HG02870 (cell line): ENCODE results near the gene CCDC7.
"Not testable (repeated sequence)": the region's sequence is repeated elsewhere in the genome, so short reads cannot be mapped to it uniquely, and the experiment has no call there.

Source experiments
- ATAC-seq: cut with Tn5 transposase; IDR thresholded peaks from one replicate; pipeline ENCODE4 v1.9.1; 2021; ENCODE audit warnings: mild to moderate bottlenecking, moderate library complexity; ENCODE audit not compliant: unreplicated experiment

Gene CCDC7

GRCh38 chr10:32687546-32687945 is 241.6 kb downstream of the CCDC7 start:
- ATAC-seq = no peak

DNA sequence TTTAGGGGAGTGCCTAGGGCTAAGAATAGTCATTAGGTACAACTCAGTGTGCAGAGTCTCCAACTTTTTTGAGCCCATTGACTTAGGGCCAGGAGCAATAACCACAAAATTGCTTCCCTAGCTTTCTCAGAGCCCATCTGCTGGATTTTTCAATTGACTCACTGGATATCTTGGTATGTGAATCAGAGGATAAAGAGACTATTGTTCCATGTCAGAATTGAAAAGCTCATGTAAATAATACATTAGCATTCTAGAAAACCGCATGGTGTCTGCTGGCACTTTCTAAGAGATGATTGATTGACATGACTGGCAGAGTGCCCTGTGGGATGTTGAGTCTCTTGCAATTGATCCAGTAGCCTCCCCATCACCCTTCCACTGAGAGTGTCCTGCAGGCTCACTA is 246.2 kb downstream of the CCDC7 start:
- ATAC-seq = no peak

GRCh38 chr10:32693441-32693979 is 247.6 kb downstream of the CCDC7 start:
- ATAC-seq = no peak

GRCh38 chr10:32699683-32700082 is 253.7 kb downstream of the CCDC7 start:
- ATAC-seq = not testable (repeated sequence)

DNA sequence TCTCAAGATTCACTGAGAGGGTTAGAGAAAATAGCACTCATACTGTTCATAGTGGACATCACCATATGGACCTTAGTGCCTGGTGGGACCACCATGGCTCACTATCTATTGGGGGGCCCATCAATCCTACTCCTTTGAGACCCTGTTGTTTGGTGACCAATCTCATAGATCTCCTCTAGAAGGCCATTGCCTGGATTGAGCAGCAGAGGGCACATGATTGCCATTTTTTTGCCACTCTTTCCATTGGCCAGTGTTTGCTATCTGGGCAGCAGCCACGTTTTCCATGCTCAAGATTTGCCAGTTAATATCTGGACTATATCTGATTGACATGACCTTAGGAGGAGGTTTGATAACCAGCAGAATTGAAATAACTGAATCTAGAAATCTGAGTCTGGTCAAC is 267.6 kb downstream of the CCDC7 start:
- ATAC-seq = no peak

GRCh38 chr10:32731527-32731926 is 285.6 kb downstream of the CCDC7 start:
- no peak for ATAC-seq

- ATAC-seq = no peak
Observed at GRCh38 chr10:32738958-32739357, 293.0 kb downstream of the CCDC7 start.

- no peak for ATAC-seq
Observed at GRCh38 chr10:32744321-32744720, 298.4 kb downstream of the CCDC7 start.

DNA sequence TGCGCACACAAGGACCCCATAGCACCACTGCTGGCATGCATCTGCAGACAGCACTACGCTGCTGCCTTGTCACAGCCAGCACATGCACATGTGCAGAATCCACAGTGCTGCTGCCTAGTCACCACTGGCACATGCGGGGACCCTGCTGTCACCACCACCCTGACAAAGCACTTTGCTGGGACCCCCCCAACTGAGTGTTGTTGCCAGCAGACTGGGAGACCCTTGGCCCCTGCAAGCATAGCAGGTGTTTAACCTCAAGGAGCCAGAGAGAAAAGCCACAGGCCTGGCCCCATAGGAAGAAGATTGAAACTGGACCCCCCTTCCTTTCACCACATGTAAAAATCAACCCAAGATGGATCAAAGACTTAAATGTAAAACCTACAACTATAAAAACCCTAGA is 300.9 kb downstream of the CCDC7 start:
- ATAC-seq = no peak

DNA sequence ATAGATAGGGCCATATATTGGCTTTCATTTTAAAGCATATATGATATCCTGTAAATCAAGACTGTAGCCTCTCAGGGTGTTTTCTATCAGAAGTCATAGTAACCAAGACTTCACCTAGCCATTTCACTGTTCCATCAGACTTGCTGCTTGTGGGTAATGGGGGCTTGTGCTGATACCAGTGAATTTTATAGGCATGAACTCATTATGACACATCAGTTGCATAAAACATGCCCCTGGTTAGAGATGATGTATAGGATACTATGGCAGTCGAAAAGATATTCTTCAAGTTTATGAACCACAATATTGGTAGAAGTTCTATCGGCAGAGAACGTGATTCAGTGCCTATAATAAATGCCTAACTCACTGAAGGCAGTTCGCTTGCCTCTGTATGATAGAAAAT is 305.6 kb downstream of the CCDC7 start:
- ATAC-seq = no peak

GRCh38 chr10:32754900-32755299 is 309.0 kb downstream of the CCDC7 start:
- not testable (repeated sequence) for ATAC-seq

- ATAC-seq = no peak
Observed at GRCh38 chr10:32771217-32771616, 325.3 kb downstream of the CCDC7 start.

- no peak for ATAC-seq
Observed at GRCh38 chr10:32773105-32773504, 327.2 kb downstream of the CCDC7 start.

GRCh38 chr10:32786968-32787367 is 341.0 kb downstream of the CCDC7 start:
- ATAC-seq = no peak

- ATAC-seq = no peak
Observed at GRCh38 chr10:32787690-32788284, 341.8 kb downstream of the CCDC7 start.

DNA sequence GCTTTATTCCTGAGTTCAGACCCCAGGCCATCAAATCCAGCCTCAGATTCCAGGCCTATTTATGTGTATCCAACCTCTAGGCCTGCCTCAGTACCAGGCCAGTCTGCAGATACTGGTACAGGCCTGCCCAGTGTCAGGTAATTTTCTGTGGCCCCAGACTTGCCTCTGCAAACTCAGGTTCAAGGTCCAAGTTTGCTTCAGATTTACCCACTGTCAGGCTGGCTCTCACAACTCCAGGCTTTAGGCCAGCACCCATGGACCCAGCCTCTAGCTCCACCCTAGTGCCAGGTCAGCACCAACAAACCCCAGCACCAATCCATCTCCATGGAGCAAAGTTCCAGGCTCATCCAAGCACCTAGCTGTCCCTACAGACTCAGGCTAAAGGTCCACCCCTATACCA is 342.4 kb downstream of the CCDC7 start:
- ATAC-seq = no peak

DNA sequence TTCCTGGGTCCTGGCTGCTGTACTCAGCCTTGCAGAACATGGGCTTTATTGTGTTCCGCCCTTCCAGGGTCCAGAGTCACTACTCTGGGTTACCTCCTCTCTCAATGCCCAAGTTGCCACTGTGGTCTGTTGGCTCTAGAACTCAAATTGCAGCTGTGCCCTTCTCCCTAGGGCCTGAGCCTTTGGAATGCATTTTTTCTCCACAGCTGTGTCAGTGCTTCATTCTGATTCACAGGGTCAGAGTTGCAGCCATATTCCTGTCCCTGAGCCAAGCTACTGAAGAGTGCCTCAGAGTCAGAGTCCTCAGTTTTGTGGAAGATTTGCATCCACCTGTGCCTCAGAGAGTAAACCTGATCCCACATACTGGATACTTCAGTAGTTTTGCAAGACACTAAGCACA is 344.5 kb downstream of the CCDC7 start:
- ATAC-seq = no peak

DNA sequence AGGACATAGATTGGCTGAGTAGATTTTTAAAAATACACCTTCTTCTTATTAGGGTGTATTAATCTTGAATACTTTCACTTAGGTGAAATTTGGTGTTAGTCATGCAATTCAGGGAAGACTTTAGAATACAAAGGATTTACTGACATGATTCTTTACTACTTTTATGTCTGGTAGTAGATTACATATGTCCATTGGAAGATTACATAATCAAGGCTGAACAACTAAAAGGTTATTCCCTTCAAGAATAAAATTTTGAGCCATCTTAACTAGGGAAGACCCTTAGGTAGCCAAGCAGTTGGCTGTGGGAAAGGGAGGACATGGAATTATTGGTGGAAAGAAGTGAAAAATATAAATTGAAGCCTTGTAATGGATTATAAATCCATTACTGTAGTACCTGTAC is 347.1 kb downstream of the CCDC7 start:
- no peak for ATAC-seq

DNA sequence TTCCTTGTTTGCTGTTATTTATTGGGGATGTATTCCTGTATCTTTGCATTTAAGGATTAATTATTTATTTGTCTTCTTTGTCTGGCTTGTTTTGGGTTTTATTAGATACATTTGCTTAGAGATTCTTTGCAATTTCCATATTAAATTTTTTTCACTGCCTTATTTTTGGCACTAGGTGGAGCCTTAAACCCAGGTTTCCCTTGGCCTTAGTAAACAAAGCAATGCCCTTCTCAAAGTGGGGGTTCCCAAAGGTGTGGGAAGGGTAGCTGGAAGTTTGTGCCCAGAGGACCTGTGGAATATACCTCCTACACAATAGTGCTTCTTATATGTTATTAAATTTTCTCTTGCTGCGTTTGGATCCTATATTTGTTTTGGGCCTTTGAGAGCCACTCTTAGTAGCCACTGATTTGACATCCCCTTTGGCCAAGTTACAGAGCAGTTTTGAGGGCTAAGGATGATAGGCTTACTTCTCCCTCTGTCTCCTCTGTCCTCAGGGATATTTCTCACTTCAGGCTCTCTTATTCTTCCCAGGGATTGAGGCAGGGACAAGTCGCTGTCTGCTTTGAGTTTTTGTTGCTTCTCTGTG is 349.8 kb downstream of the CCDC7 start:
- ATAC-seq = no peak

DNA sequence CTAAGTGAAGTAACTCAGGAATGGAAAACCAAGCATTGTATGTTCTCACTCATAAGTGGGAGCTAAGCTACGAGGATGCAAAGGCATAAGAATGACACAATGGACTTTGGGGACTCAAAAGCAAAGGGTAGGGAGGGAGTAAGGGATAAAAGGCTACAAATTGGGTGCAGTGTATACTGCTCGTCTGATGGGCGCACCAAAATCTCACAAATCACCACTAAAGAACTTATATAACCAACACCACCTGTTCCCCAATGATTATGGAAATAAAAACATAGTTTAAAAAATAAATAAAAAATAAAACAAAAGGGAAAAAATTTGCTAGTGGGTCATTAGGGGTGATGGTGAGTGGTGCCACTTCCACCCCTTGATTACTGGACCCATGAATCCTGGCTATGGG is 351.5 kb downstream of the CCDC7 start:
- not testable (repeated sequence) for ATAC-seq

DNA sequence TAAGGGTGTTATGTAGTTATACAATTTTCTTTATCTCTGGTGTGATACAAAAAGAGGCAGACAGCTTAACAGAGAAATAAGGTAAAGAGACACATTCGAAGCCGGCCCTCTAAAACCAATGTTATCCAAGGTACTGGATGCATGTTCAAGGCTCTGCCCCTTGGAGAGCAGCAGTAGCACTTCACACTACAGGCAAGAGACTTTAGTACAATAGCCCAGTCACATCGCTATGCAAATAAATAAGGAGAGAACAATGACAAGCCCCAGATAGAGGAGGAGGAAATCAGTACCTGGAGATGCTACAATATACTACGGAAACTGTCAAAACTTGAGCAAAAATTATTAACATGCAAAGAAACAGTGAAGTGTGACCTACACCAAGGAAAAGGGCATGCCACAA is 401.0 kb downstream of the CCDC7 start:
- ATAC-seq = no peak

GRCh38 chr10:32851301-32851700 is 405.4 kb downstream of the CCDC7 start:
- no peak for ATAC-seq

DNA sequence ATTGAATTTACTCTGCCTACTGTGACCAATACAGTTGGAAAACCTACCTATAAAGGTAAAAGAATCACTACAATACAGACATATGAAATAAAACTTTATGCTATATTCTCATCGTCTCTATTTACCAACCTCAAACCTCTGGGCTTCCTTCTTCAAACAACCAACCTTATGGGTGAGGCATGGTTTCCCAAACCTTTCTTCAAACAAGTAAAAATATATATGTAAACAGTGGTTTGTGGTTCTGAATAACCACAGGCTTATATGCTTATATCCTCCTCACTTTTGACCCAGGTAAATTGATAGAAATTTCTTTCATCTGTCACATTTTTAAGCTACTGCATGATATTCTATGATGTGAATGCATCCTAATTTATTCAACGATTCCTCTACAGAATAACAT is 408.5 kb downstream of the CCDC7 start:
- ATAC-seq = no peak
